HG02884 (cell line): ENCODE measurements around the gene KCNQ4.

Experiments
- ATAC-seq: cut with Tn5 transposase; IDR thresholded peaks from one replicate; pipeline ENCODE4 v1.9.1; 2021; ENCODE audit warnings: mild to moderate bottlenecking, moderate library complexity; ENCODE audit not compliant: unreplicated experiment

Gene KCNQ4

GRCh38 chr1:40783001-40783905 lies at the start of gene KCNQ4:
KCNQ4 (plus strand) TSS chr1:40783787; CDS start chr1:40784094, 307 bp downstream.
- ATAC-seq: no peak

GRCh38 chr1:40734882-40735628 lies 48.5 kb upstream of the KCNQ4 start:
- no peak for ATAC-seq

- no peak for ATAC-seq
Observed at GRCh38 chr1:40736085-40736531, 47.5 kb upstream of the KCNQ4 start.

GRCh38 chr1:40738831-40739230 lies 44.8 kb upstream of the KCNQ4 start:
- no peak for ATAC-seq

- ATAC-seq: no peak
Observed at GRCh38 chr1:40739455-40740008, 44.1 kb upstream of the KCNQ4 start.

- no peak for ATAC-seq
Observed at GRCh38 chr1:40740039-40740996, 43.3 kb upstream of the KCNQ4 start.

- no peak for ATAC-seq
Observed at GRCh38 chr1:40740997-40741736, 42.4 kb upstream of the KCNQ4 start.

- ATAC-seq: no peak
Observed at GRCh38 chr1:40742363-40743061, 41.1 kb upstream of the KCNQ4 start.

GRCh38 chr1:40743452-40743851 lies 40.1 kb upstream of the KCNQ4 start:
- ATAC-seq: no peak

- ATAC-seq: no peak
Observed at GRCh38 chr1:40743860-40744259, 39.7 kb upstream of the KCNQ4 start.

- ATAC-seq: no peak
Observed at GRCh38 chr1:40745176-40745575, 38.4 kb upstream of the KCNQ4 start.

GRCh38 chr1:40746344-40747090 lies 37.1 kb upstream of the KCNQ4 start:
- no peak for ATAC-seq

- no peak for ATAC-seq
Observed at GRCh38 chr1:40748841-40749718, 34.5 kb upstream of the KCNQ4 start.

GRCh38 chr1:40749817-40750216 lies 33.8 kb upstream of the KCNQ4 start:
- no peak for ATAC-seq

GRCh38 chr1:40750451-40750908 lies 33.1 kb upstream of the KCNQ4 start:
- ATAC-seq: no peak

GRCh38 chr1:40751802-40752201 lies 31.8 kb upstream of the KCNQ4 start:
- no peak for ATAC-seq

- ATAC-seq: no peak
Observed at GRCh38 chr1:40753142-40753882, 30.3 kb upstream of the KCNQ4 start.
